Measurements from ENCODE around the gene ERAL1. TPM values are rescaled to one million over a fixed set of nuclear protein-coding genes. Genes with fewer than 3 reads are reported as not detected.
A peak's percentile ranks its signal among the peaks of the same experiment; 100 is the strongest.

ERAL1 gene
- total and polyA plus RNA-seq, 11 donors: 28.0 to 78.2 (median 41.1) TPM

GRCh38 chr17:28906276-28906675 lies 51.5 kb downstream of the ERAL1 start:
- WGBS, 4 donors: 67 to 75% (median 72%) methylated on average over 9 of the region's 9 CpGs
- H3K4me3 ChIP-seq: no peak overlapping the region
- no peak for TF ChIP-seq CTCF (IDR thresholded peaks at IDR 0.05)
- TF ChIP-seq POLR2A (IDR thresholded peaks at IDR 0.05): no peak
- intact Hi-C loops (cut with DNase I): loop anchor here in 2 of 10 donors (5.0 kb wide), 2 partner anchors 49 to 149 kb away; partner anchors contain the start of gene ERAL1 (in 1 of the 2)
- no peak for DNase-seq
- no peak for ATAC-seq
- H3K36me3 ChIP-seq: peaks cover 0 to 63% (median 57%) of the 10 kb centered on the region in 9 donors
- H3K27ac ChIP-seq: peak overlapping the region in 1 of 12 donors; percentile 78
- H3K4me1 ChIP-seq: peaks cover 0 to 45% (median 33%) of the 10 kb centered on the region in 12 donors
- H3K9me3 ChIP-seq: no peaks in the 10 kb centered on the region
- no peaks in the 10 kb centered on the region for H3K27me3 ChIP-seq

- Histone ChIP-seq H3K4me3 (no peak overlapping the region), H3K27ac (peak overlapping the region in 2 of 12 donors; percentile 34 to 78), H3K36me3 (peaks cover 0 to 69% (median 63%) of the 10 kb centered on the region in 9 donors), H3K4me1 (peaks cover 0 to 43% (median 30%) of the 10 kb centered on the region in 12 donors), H3K9me3 (no peaks in the 10 kb centered on the region), H3K27me3 (no peaks in the 10 kb centered on the region)
- DNase-seq (no peak), ATAC-seq (no peak)
- intact Hi-C loops (cut with DNase I): loop anchor here in 2 of 10 donors (5.0 kb wide), 2 partner anchors 50 to 150 kb away; partner anchors contain the start of gene ERAL1 (in 1 of the 2)
- WGBS, 4 donors: 61 to 68% (median 63%) methylated on average over 6 to 7 of the region's 7 CpGs
- no peak for TF ChIP-seq CTCF (IDR thresholded peaks at IDR 0.05)
- no peak for TF ChIP-seq POLR2A (IDR thresholded peaks at IDR 0.05)
These were observed 52.1 kb downstream of the ERAL1 start for GRCh38 chr17:28906706-28907438.

GRCh38 chr17:28907709-28908475 lies 53.1 kb downstream of the ERAL1 start:
- Histone ChIP-seq H3K4me3 (no peak overlapping the region), H3K27me3 (no peaks in the 10 kb centered on the region), H3K27ac (peak overlapping the region in 10 of 12 donors; percentile 14 to 78 (median 48)), H3K4me1 (peaks cover 0 to 35% (median 26%) of the 10 kb centered on the region in 12 donors), H3K36me3 (peaks cover 0 to 79% (median 73%) of the 10 kb centered on the region in 9 donors), H3K9me3 (no peaks in the 10 kb centered on the region)
- intact Hi-C loops (cut with DNase I): loop anchor here in 2 of 10 donors (5.0 kb wide), 2 partner anchors 51 to 151 kb away; partner anchors contain the start of gene ERAL1 (in 1 of the 2)
- DNase-seq (no peak), ATAC-seq (peak in 2 of 4 donors; percentile 4 to 12)
- WGBS, 4 donors: 60 to 81% (median 73%) methylated on average over 3 of the region's 3 CpGs
- TF ChIP-seq CTCF (IDR thresholded peaks at IDR 0.05): no peak
- TF ChIP-seq POLR2A (IDR thresholded peaks at IDR 0.05): no peak

Data from heart left ventricle (tissue), 16 donors.